Right hindlimb (tissue), 1 donor: Measurements from ENCODE around the gene ICAM3.
"Not testable (repeated sequence)": the region's sequence is repeated elsewhere in the genome, so short reads cannot be mapped to it uniquely, and the experiment has no call there.

Experiments used
- DNase-seq: peaks from one replicate; pipeline ENCODE4 v3.0.0-alpha.2; 2018

The ICAM3 gene, protein sequence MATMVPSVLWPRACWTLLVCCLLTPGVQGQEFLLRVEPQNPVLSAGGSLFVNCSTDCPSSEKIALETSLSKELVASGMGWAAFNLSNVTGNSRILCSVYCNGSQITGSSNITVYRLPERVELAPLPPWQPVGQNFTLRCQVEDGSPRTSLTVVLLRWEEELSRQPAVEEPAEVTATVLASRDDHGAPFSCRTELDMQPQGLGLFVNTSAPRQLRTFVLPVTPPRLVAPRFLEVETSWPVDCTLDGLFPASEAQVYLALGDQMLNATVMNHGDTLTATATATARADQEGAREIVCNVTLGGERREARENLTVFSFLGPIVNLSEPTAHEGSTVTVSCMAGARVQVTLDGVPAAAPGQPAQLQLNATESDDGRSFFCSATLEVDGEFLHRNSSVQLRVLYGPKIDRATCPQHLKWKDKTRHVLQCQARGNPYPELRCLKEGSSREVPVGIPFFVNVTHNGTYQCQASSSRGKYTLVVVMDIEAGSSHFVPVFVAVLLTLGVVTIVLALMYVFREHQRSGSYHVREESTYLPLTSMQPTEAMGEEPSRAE

DNA sequence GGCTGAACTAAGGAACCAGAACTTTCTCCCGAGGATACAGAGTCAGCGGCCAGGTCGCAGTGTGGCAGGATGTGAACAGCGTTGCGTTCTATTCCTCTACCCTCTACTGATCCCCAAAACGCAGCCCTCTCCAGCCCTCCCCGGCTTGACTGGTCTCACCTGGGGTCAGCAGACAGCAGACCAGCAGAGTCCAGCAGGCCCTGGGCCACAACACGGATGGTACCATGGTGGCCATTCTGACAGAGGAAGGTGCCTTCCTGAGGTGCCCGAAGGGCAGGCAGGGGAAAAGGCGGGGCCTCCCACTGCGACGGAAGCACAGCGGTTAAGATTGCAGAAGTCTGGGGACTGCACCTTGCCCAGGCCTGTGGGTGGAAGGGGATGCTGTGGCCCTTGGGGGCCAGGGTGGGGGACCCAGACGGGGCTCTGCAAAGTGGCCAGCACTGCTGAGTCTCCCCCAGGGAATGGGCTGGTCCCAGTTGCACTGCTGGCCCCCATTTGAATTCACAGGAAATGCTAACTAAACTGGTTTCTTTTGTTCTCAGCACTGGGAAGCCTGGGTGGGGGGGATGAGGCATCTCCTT lies at the start of gene ICAM3:
ICAM3 (minus strand) TSS at position 245 of the 581 bp plus-strand sequence; CDS start at position 235, 10 bp downstream.
- no peak for DNase-seq

GRCh38 chr19:10388957-10389356 lies 49.5 kb upstream of the ICAM3 start:
- peak; percentile 90 for DNase-seq

DNA sequence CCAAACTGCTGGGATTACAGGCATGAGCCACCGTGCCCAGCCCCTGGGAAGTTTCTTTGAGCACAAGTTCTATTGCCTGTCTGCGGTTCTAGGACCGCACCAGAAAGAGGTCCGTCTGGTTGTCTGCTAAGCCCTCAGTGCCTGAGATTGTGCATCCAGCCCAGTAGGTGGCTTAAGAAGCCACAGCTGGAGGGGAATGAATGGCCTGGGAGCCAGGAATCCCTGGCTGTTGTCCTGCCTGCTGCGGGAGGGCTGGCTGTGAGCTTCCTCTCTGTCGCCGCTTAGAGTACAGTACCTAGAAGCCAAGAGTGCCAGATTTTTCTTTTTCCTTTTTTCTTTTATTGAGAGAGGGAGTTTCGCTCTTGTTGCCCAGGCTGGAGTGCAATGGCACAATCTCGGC lies 45.2 kb upstream of the ICAM3 start:
- no peak for DNase-seq

DNA sequence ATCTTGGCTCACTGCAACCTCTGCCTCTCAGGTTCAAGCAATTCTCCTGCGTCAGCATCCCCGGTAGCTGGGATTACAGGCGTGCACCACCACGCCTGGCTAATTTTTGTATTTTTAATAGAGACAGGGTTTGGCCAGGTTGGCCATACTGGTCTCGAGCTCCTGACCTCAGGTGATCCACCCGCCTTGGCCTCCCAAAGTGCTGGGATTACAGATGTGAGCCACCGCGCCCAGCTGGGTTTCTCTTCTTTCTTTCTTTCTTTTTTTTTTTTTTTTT lies 43.7 kb upstream of the ICAM3 start:
- not testable (repeated sequence) for DNase-seq

DNA sequence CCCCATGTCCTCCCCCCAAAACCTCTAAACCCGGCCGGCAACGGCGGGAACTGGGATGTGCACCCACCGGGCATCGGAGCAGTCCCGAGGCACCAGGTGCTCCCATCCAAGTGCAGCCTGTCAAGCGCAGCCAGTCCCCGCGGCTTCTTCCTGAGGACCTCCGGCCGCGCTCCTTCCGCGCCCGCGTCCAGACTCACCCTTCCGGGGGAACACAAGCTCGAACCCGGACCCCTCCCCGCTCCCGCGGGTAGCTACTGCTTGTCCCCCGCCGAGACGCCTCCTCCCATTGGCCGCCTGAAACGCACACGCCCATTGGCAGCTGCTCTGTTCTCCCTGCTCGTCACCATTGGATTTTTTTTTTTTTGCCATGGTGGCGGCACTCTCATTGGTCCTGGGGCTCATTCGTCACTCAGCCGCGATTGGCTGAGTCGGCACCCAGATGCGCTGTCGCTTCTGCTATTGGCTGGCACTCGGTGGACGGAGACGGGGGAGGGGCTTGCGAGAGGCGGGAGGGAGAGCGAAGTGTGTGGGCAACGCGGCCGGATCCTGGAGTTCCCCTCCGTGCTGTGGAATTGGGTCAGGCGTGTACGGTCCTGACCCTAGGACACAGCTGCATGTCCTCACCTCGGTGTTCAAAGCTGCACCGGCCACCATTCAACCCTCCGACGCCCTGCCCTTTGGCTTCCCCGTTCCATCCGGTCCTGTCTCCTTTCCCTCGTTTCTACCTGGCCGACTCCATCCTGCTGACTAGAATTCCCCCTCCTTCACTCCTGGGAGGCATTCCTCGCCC lies 41.1 kb upstream of the ICAM3 start, which contains the start of gene TYK2:
TYK2 (minus strand) TSS at position 260 of the 790 bp plus-strand sequence. CDS start 2,166 bp downstream, outside the sequence.
- DNase-seq: peak; percentile 99

GRCh38 chr19:10379880-10380312 lies 40.5 kb upstream of the ICAM3 start:
- no peak for DNase-seq

GRCh38 chr19:10378124-10378523 lies 38.7 kb upstream of the ICAM3 start:
- DNase-seq: no peak

GRCh38 chr19:10377140-10377640 lies 37.8 kb upstream of the ICAM3 start:
- DNase-seq: not testable (repeated sequence)

- no peak for DNase-seq
These were observed 35.5 kb upstream of the ICAM3 start for GRCh38 chr19:10374931-10375330.

GRCh38 chr19:10372690-10373089 lies 33.3 kb upstream of the ICAM3 start:
- DNase-seq: no peak

- DNase-seq: no peak
These were observed 28.8 kb upstream of the ICAM3 start for GRCh38 chr19:10368101-10368803.

DNA sequence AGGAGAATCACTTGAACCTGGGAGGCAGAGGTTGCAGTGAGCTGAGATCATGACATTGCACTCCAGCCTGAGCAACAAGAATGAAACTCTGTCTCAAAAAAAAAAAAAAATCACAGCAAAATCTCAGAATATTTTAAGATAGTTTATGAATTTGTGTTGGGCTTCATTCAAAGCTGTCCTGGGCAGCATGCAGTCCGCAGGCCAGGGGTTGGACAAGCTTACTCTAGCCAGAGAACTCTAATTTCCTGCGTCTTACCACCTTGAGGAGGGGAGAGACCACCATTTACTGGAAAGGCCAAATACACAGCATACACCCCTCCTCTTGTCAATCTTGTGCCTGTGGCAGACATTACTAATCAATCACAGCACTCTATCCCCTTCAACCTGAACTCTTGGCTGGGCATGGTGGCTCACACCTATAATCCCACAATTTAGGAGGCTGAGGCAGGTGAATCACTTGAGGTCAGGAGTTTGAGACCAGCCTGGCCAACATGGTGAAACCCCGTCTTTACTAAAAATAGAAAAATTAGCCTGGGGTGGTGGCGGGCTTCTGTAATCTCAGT lies 27.6 kb upstream of the ICAM3 start:
- not testable (repeated sequence) for DNase-seq

- DNase-seq: no peak
These were observed 26.1 kb upstream of the ICAM3 start for GRCh38 chr19:10365518-10365917.

GRCh38 chr19:10364644-10365043 lies 25.2 kb upstream of the ICAM3 start:
- no peak for DNase-seq

DNA sequence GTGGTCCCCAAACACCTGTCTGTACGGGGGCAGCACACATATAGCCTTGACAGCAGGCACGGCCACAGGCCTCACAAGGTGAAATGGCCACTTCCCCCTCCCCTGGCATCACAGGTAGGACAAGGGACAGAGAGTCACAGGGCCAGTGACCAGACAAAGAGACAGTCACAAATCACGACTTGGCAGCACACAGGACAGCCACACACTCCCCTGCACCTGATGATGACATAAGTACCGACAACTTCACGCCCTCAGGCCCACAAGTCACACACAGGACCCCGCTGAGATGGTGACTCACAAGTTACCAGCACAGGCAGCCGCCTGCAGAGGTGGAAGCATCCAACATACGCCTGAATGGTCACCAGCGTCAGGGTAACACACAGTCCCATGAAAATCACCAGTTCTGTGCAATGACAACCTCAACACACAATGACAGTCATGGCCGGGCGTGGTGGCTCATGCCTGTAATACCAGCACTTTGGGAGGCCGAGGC lies 24.4 kb upstream of the ICAM3 start:
- no peak for DNase-seq

GRCh38 chr19:10362259-10362658 lies 22.8 kb upstream of the ICAM3 start:
- DNase-seq: no peak

GRCh38 chr19:10361569-10362011 lies 22.2 kb upstream of the ICAM3 start:
- no peak for DNase-seq

DNA sequence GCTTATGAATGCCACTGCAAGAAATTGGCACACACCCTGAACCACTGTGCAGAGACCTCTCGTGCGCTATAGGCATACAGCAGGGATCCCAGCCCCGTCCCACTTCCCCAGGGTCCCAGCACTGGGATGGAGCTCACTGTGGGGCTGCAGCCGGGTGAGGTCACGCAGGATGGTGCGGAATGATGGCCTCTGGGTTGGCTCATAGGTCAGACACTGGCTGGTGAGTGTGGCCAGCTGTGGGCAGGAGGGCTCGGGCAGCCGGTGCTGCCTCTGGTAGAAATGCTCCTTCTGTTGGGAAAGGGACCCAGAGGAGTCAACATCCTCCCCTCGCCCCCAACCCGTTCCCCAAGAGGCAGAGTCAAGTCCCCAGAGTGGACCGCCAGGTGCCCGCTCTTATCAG lies 17.0 kb upstream of the ICAM3 start:
- DNase-seq: no peak

DNA sequence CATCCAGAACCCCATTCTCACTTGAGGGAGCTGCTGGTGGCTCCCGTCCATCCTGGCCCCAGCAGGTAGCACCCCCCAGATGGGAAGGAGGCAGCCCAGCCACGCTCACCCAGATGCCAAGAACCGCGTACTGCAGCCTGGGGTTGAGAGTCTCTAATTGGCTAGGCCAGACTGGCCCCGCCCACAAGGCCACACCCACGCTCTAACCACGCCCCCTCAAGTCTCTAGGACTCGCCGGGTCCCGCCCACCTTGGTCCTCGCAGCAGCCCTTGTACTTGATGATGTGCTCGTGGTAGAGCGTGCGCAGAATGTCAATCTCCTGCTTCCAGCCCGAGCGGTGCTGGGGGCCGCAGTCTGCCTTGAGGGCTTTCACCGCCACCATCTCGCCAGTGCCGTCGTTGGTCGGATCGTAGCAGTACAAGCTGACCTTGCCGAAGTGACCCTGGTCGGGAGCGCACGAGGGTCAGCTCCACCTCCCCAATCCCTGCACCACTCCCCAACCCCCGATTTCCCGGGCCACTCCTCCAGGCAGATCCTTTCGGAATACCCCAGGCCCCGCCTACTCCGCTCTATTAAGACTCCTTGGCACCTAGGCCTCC lies 14.5 kb upstream of the ICAM3 start:
- DNase-seq: peak; percentile 41

GRCh38 chr19:10352764-10353671 lies 13.6 kb upstream of the ICAM3 start:
- peak; percentile 69 for DNase-seq
